Measurements from ENCODE around the gene SETD2. TPM values are rescaled to one million over a fixed set of nuclear protein-coding genes. Genes with fewer than 3 reads are reported as not detected.

The SETD2 gene
- total RNA-seq, 1 experiment from 2014 or later: 60.8 TPM

DNA sequence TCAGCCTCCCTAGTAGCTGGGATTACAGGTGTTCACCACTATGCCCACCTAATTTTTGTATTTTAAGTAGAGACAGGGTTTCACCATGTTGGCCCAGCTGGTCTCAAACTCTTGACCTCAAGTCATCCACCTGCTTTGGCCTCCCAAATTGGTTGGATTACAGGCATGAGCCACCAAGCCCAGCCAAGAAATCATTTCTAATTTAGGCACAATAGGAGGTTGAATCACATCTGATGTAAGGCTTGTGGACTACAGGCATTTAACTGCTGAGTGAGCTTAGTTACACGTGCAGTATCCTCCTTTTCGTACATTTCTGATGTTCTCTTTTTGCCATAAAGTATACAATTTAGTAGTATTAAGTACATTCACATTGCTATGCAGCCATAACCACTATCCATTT lies 31.1 kb upstream of the SETD2 start:
- Histone ChIP-seq H4K20me1 (ENCODE audit: control insufficient read depth, insufficient read depth, insufficient read length) (no peaks in the 10 kb centered on the region), H3K56ac (ENCODE audit: insufficient read length, low read depth, low read length) (no peak overlapping the region), H3K23me2 (ENCODE audit: insufficient read length, low read depth, low read length, poor library complexity, severe bottlenecking) (no peaks in the 10 kb centered on the region), H3K79me2 (ENCODE audit: insufficient read depth, low read length) (no peaks in the 10 kb centered on the region), H3K9ac (ENCODE audit: extremely low read depth, insufficient read length, low read length) (no peak overlapping the region), H3K18ac (ENCODE audit: insufficient read length, low read depth, low read length) (no peak overlapping the region), H3K14ac (ENCODE audit: insufficient read depth, low read length) (no peak overlapping the region), H2BK5ac (ENCODE audit: insufficient read length, low read length) (no peak overlapping the region), H2BK12ac (ENCODE audit: insufficient read length, low read depth, low read length) (no peak overlapping the region), H3K27ac (ENCODE audit: insufficient read length, low read depth, low read length) (no peak overlapping the region), H3K4me2 (ENCODE audit: insufficient read depth, insufficient read length, low read length) (no peak overlapping the region), H3K79me1 (ENCODE audit: insufficient read depth, low read depth, low read length, poor library complexity, severe bottlenecking) (no peaks in the 10 kb centered on the region), H4K8ac (replicated peaks; ENCODE audit: insufficient read length, low read depth, low read length) (no peak overlapping the region), H4K91ac (ENCODE audit: insufficient read length, low read depth, low read length) (no peak overlapping the region), H3K9me3 (ENCODE audit: control insufficient read depth, low read depth, low read length) (no peaks in the 10 kb centered on the region), H2BK15ac (ENCODE audit: low read depth, low read length) (no peak overlapping the region), H2BK20ac (ENCODE audit: low read depth, low read length, poor library complexity, severe bottlenecking) (no peak overlapping the region), H2AK5ac (ENCODE audit: insufficient read length, low read length) (no peak overlapping the region), H3K4me1 (ENCODE audit: insufficient read depth, low read length) (no peaks in the 10 kb centered on the region), H4K5ac (ENCODE audit: insufficient read length, low read depth, low read length) (no peak overlapping the region), H3K27me3 (ENCODE audit: insufficient read depth, low read length) (no peaks in the 10 kb centered on the region), H2BK120ac (ENCODE audit: low read depth, low read length, poor library complexity, severe bottlenecking) (no peak overlapping the region), H3K4ac (ENCODE audit: low read depth, low read length) (no peak overlapping the region), H3T11ph (ENCODE audit: low read length) (no peak overlapping the region), H2AFZ (ENCODE audit: low read length) (no peak overlapping the region), H3K23ac (ENCODE audit: insufficient read length, low read depth, low read length) (no peak overlapping the region)
- Mint-ChIP-seq H3K36me3 (ENCODE audit: insufficient read depth in 1 of 3, low read depth in 3 of 3) (peaks cover 2 to 9% (median 4%) of the 10 kb centered on the region in 3 experiments; a peak in 5 of 7 replicates), H3K9me3 (no peaks in the 10 kb centered on the region), H3K27me3 (ENCODE audit: low read depth) (no peaks in the 10 kb centered on the region; the same call in 1 of the 2 replicates), H3K4me1 (no peaks in the 10 kb centered on the region), H3K4me3 (no peak overlapping the region), H3K27ac (no peak overlapping the region)
- WGBS (ENCODE audit: extremely low coverage, insufficient read length, low lambda C conversion rate): no CpG with 5 or more reads among the region's 2 CpGs
- TF ChIP-seq, protein P1, sequence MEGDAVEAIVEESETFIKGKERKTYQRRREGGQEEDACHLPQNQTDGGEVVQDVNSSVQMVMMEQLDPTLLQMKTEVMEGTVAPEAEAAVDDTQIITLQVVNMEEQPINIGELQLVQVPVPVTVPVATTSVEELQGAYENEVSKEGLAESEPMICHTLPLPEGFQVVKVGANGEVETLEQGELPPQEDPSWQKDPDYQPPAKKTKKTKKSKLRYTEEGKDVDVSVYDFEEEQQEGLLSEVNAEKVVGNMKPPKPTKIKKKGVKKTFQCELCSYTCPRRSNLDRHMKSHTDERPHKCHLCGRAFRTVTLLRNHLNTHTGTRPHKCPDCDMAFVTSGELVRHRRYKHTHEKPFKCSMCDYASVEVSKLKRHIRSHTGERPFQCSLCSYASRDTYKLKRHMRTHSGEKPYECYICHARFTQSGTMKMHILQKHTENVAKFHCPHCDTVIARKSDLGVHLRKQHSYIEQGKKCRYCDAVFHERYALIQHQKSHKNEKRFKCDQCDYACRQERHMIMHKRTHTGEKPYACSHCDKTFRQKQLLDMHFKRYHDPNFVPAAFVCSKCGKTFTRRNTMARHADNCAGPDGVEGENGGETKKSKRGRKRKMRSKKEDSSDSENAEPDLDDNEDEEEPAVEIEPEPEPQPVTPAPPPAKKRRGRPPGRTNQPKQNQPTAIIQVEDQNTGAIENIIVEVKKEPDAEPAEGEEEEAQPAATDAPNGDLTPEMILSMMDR (conservative IDR thresholded peaks at IDR 0.05): no peak
- DNase-seq: no peak

Measured in H9 (cell line).